ENCODE results near the gene GLYATL3.

The GLYATL3 gene

DNA sequence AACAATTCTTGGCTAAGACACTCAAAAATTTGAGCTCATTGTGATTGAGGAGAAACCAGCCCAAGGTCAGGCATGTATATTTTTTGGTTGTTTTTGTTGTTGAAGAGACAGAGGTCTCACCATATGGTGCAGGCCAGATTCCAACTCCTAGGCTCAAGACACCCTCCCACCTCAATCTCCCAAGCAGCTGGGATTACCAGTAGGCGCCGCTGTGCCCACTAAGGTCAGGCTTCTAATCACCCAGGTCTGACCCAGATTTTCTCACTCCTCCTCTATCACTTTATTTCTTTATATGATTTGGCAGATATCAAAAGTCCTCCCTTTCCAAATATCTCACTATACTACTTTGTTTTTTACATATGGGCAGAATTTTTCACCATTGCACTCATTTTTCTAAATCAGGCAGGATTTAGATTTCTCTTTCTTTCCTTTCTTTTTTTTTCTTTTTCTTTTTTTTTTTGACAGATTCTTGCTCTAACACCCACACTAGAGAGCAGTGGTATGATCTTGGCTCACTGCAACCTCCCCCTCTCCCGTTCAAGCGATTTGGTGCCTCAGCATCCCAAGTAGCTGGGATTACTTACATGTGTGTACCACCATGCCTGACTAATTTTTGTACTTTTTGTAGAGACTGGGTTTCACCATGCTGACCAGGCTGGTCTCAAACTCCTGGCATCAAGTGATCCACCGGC lies 49.0 kb downstream of the GLYATL3 start:
- DNase-seq (ENCODE audit: low spot score) = no peak

DNA sequence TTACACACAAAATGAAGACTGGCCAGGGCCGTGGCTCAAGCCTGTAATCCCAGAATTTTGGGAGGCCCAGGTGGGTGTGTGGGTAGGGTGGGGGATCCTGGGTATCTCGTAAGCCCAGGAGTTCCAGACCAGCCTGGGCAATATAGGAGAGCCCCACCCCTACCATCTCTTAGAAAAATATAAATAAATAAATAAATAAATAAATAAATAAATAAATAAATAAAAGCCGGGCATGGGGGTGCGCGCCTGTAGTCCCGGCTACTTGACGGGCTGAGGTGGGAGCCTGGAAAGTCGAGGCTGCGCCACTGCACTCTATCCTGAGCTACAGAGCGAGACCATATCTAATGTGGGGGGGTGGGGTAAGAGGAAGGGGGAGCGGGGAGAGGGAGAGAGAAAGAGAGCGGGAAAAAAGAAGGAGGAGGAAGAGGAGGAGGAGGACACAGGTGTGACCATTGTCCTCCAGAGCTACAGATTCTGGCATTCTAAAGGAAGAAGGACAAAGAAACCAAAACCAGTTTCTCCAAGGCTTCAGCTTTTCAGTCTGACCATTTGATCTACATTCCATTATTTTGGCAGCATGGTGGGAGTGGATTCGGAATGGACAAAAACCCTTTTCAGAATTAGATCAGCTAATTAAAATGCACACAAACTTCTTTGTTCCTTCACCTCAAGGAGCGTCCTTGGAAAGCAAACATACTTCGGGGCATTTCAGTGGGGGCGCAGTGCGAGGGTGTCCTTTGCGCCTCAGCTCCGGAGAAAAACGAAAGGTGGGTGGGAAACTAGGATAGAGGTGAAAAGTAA lies 50.2 kb downstream of the GLYATL3 start:
- no peak for DNase-seq (ENCODE audit: low spot score)

- no peak for DNase-seq (ENCODE audit: low spot score)
These were observed 50.9 kb downstream of the GLYATL3 start, which contains the start of gene C6orf141 for GRCh38 chr6:49550492-49551077. Gene C6orf141, plus strand, starts transcription at chr6:49550668. Its CDS starts 125 bp downstream, at chr6:49550793.

GRCh38 chr6:49551078-49551865 lies 51.5 kb downstream of the GLYATL3 start:
- no peak for DNase-seq (ENCODE audit: low spot score)

DNA sequence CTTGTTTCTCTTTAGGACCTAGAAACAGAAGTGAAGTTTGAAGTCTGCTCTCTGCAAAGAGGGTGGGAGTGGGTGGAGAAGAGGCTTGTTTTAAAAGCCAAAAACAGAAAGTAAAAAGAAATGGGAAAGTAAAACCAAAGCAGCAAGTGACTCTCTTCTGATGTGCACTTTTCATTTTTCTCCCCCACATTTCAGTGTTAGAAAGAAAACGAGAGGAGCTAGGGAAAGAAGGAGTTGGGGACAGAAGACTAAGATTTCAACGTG lies 52.1 kb downstream of the GLYATL3 start:
- no peak for DNase-seq (ENCODE audit: low spot score)

DNA sequence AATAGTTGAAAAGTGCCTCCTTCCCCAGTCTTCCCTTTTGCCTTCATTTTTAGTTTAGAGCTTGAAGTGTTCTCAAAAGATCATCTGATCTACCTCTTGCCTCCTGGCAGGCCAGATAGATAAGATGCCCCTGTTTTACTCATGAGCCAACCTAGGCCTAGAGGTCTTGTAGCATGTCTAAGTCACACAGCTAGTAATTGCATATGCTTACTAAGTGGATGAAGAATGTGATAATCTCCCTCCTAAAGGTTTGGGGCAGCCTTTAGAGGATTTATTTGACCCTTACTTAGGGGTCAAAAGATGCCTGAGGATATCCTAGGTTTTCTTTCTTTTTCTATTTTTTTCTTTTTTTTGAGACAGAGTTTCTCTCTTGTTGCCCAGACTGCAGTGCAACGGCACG lies 52.9 kb downstream of the GLYATL3 start:
- DNase-seq (ENCODE audit: low spot score) = no peak

DNA sequence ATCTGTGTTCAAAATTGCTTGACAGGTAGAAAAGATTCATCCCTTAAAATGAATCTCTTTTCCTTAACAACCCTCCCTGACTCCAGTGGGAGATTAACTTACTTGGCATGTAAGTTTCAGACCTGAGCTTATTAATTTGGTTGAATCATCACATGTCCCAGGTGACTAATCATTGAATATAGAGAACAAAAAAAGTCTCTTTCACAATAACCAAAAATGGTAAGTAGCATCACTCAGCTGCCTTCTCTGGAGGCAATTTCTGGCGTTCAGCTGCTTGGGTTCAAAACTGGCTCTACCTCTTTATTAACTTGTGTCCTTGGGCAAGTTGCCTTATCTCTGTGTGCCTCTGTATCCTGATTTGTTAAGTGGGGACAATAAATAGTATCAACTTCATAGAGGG lies 53.7 kb downstream of the GLYATL3 start:
- DNase-seq (ENCODE audit: low spot score) = no peak

GRCh38 chr6:49555951-49556350 lies 56.2 kb downstream of the GLYATL3 start:
- no peak for DNase-seq (ENCODE audit: low spot score)

- no peak for DNase-seq (ENCODE audit: low spot score)
These were observed 56.7 kb downstream of the GLYATL3 start for GRCh38 chr6:49556429-49556837.

GRCh38 chr6:49557177-49557576 lies 57.5 kb downstream of the GLYATL3 start:
- DNase-seq (ENCODE audit: low spot score) = no peak

- DNase-seq (ENCODE audit: low spot score) = no peak
These were observed 58.5 kb downstream of the GLYATL3 start for GRCh38 chr6:49558238-49558637.

DNA sequence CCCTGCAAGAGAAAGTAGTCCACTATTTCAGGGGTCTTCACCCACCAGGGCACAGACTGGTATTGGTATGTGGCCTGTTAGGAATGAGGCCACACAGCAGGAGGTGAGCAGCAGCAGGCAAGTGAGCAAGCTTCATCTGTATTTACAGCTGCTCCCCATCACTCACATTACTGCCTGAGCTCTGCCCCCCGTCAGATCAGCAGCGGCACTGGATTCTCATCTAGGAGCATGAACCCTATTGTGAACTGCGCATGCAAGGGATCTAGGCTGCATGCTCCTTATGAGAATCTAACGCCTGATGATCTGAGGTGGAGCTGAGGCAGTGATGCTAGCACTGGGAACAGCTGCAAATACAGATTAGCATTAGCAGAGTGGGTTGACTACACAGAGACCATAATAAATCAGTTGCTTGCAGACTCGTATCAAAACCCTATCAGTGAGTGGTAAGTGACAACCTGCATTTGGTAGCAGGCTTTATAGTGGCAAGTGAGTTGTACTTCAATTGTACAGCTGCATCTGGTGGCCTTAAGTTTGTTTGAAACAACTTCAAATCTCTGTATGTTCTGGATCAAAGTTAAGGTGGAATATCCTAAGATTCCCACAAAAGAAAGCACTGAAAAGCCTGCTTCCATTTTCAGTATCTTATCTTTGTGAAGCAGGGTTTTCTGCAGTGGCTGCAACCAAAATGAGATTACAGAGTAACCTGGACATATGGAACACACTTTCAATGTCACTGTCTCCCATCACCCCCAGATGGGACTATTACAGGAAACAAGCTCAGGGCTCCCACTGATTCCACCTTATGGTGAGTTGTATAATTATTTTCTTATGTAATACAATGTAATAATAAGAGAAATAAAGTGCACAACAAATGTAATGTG lies 63.5 kb downstream of the GLYATL3 start:
- no peak for DNase-seq (ENCODE audit: low spot score)

DNA sequence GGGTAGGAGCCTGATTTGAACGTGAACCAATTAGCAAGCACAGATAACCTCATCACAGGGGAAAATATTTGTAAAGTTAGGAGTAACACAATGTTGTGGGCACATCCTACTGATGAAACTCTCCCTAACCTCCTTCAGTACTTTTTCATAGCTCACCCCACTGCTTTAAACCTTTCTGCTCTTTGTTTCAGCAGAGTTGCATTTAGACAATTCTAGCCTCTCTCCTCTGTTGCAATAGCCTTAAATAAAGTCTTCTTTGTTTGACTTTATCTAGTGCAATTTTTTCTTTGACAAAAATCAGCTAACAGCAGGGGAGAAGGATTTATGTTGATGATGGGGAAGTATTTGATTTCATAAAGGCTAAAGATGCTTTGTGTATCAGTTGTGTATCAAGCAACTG lies 64.8 kb downstream of the GLYATL3 start:
- DNase-seq (ENCODE audit: low spot score) = no peak

GRCh38 chr6:49565261-49565660 lies 65.5 kb downstream of the GLYATL3 start:
- DNase-seq (ENCODE audit: low spot score) = no peak

GRCh38 chr6:49565855-49566254 lies 66.1 kb downstream of the GLYATL3 start:
- no peak for DNase-seq (ENCODE audit: low spot score)

GRCh38 chr6:49570474-49571079 lies 70.9 kb downstream of the GLYATL3 start:
- no peak for DNase-seq (ENCODE audit: low spot score)

GRCh38 chr6:49576618-49577017 lies 76.9 kb downstream of the GLYATL3 start:
- DNase-seq (ENCODE audit: low spot score) = no peak
